Activated T-helper 1 cell treated with anti-CD3 and anti-CD28 coated beads, Interleukin-12 subunit alpha, Interleukin-12 subunit beta, Interleukin-2, Interleukin-4 antibody, amounts not matched to agents 30 ng/mL and 10 ng/mL and 1 ng/mL, durations not matched to agents 14 hours and 24 hours and 36 hours (primary cell): Measurements from ENCODE around the gene MOG. TPM values are rescaled to one million over a fixed set of nuclear protein-coding genes. Genes with fewer than 3 reads are reported as not detected.

ENCODE experiments used
- DNase-seq: peaks from one replicate; pipeline ENCODE4 v3.0.0; 2021; ENCODE audit warnings: low spot score
- H3K27ac Mint-ChIP-seq: one replicate; pipeline ENCODE4 v1.8.0; 2021; ENCODE audit warnings: mild to moderate bottlenecking, mixed read lengths
- H3K27me3 Mint-ChIP-seq: one replicate; pipeline ENCODE4 v1.8.0; 2022; ENCODE audit warnings: mild to moderate bottlenecking, moderate library complexity, mixed read lengths; ENCODE audit not compliant: insufficient read depth
- H3K36me3 Mint-ChIP-seq: one replicate; pipeline ENCODE4 v1.8.0; 2021; ENCODE audit warnings: low read depth, mixed read lengths
- H3K4me1 Mint-ChIP-seq: one replicate; pipeline ENCODE4 v1.8.0; 2021; ENCODE audit warnings: low read depth, mixed read lengths
- H3K4me3 Mint-ChIP-seq: one replicate; pipeline ENCODE4 v1.8.0; 2021; ENCODE audit warnings: mild to moderate bottlenecking, moderate library complexity, mixed read lengths
- H3K9me3 Mint-ChIP-seq: one replicate; pipeline ENCODE4 v1.8.0; 2021; ENCODE audit warnings: mixed read lengths
- intact Hi-C: fragments of 100-400 bp; cut with micrococcal nuclease; formaldehyde crosslinking; loops from one replicate; pipeline ENCODE4 v1.15.1; 2024
- total RNA-seq: library from RNA; stranded (reverse); gene quantifications from 2 replicates; pipeline ENCODE4 v1.2.3, GENCODE V29; 2022

The MOG gene
- not detected in 2 replicates for total RNA-seq

DNA sequence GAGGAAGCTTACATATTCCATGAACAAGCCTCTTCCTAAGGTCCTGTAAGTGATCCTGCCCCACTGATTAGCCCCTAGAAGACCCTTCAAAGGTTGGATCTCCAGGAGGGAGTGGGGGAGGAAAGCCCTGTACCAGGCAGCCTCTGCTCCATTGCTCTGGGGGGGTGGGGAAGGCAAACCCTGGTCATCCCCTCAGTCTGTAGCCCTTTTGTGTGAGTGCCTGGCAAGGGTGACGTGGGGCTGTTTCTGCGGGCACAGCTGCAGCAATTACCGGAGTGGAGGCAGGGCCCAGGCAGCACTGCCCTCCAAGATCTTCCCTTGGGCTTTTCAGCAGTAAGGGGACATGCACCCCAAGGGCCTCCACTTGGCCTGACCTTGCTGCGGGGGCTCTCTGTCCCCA, at the start of gene MOG:
MOG (plus strand) TSS at position 295 of the 400 bp plus-strand sequence. CDS start 118 bp downstream, outside the sequence.
- Mint-ChIP-seq H3K4me1 (peaks cover 4% of the 10 kb centered on the region), H3K27ac (no peak within 1 kb of the TSS), H3K4me3 (no peak within 1 kb of the TSS), H3K9me3 (no peaks in the 10 kb centered on the region), H3K27me3 (peaks cover 30% of the 10 kb centered on the region), H3K36me3 (no peaks in the 10 kb centered on the region)
- DNase-seq, result no peak
- intact Hi-C loops, result no loop called here

DNA sequence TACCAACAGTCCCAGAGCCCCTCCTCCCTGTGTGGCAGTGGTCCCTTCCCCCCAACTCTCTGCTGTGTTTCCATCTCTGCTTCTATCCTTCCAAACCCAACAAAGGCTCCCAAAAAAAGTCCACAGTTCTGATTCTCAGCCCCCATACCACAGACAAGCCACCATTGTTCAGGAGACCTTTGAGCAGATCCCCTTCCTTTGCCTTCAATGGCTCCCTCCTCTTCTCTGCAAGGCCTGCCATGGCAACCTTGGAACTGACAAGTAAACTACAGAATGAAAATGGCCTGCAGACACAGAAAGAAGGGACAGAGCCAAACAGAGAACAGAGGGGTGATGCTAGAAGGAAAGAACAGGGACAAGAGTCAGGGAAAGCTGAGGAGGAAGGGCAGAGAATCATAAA, 48.8 kb upstream of the MOG start:
- H3K9me3 Mint-ChIP-seq, result no peaks in the 10 kb centered on the region
- peaks cover 33% of the 10 kb centered on the region for H3K36me3 Mint-ChIP-seq
- H3K4me1 Mint-ChIP-seq, result no peaks in the 10 kb centered on the region
- H3K4me3 Mint-ChIP-seq, result no peak overlapping the region
- intact Hi-C loops, result no loop called here
- no peak for DNase-seq
- H3K27ac Mint-ChIP-seq, result no peak overlapping the region
- no peaks in the 10 kb centered on the region for H3K27me3 Mint-ChIP-seq

DNA sequence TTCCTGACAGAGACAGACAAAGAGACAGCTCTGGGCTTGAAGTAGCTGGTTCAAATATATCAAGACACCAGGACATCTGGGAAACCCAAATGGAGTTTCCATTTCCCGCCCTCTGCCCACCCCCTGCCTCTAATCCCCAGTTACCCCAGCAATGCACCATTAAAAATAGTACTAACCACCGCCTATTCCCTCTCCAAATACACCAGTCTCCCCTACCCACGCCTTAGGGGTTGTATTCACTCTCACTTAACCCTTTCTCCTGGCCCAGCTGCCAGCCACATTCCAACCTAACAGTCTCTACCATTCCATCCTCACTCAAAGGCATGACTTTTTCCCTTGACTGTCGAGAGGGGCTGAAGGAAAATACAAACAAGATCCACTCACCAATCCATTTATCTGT, 46.4 kb upstream of the MOG start:
- Mint-ChIP-seq H3K27ac (no peak overlapping the region), H3K4me1 (no peaks in the 10 kb centered on the region), H3K27me3 (no peaks in the 10 kb centered on the region), H3K4me3 (no peak overlapping the region), H3K36me3 (peaks cover 32% of the 10 kb centered on the region), H3K9me3 (no peaks in the 10 kb centered on the region)
- intact Hi-C loops, result no loop called here
- DNase-seq, result no peak

DNA sequence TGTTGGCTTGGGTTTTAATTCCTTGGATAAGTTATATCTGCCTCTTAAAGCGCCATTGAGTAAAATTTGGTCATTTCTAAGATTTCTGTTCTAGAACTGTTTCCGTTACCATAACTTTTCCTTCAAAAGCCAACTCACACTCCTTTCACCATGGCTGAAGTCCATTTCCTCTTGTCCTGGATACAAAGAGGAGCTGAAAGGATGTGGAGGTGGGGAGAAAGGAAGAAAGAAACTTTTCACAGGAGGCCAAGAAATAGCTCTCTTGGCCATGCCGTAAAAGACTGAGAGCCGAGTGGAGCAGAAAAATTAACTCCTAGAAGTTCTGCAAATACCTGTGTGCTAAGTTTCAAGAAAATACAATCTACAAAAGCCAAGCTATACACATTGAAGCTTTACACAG, 45.5 kb upstream of the MOG start:
- intact Hi-C loops, result no loop called here
- no peak for DNase-seq
- Mint-ChIP-seq H3K4me1 (no peaks in the 10 kb centered on the region), H3K36me3 (peaks cover 28% of the 10 kb centered on the region), H3K9me3 (no peaks in the 10 kb centered on the region), H3K27me3 (no peaks in the 10 kb centered on the region), H3K4me3 (no peak overlapping the region), H3K27ac (no peak overlapping the region)

- Mint-ChIP-seq H3K27me3 (no peaks in the 10 kb centered on the region), H3K9me3 (no peaks in the 10 kb centered on the region), H3K4me3 (no peak overlapping the region), H3K27ac (no peak overlapping the region), H3K36me3 (peaks cover 28% of the 10 kb centered on the region), H3K4me1 (no peaks in the 10 kb centered on the region)
- DNase-seq, result no peak
- intact Hi-C loops, result no loop called here
Measured at GRCh38 chr6:29617782-29618554, 38.9 kb upstream of the MOG start.

DNA sequence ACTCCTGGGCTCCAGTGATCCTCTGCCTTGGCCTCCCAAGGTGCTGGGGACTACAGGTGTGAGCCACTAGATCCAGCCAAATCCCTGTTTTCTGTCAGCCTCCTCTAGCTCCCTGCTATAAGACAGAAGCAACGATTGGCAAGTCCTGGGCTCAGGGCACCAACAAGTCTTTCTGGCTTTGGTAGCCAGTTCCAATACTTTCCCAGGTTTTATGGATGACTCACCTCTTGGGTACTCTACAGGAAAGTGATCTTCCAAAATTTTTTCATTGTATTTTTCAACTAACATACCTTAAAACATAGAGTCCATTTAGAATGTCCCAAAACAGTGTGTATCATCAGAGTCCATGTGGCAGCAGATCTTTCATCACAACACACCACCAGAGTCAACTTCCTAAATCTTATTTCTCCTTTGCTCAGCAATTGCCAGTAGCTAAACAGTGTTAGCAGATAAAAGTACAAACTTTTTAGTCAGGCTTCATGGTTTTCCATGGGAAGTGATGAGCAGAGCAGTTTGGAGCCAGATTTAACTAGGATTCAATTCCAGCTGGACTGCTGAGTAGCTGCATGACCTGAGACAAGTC, 37.2 kb upstream of the MOG start:
- H3K9me3 Mint-ChIP-seq, result no peaks in the 10 kb centered on the region
- DNase-seq, result no peak
- H3K4me3 Mint-ChIP-seq, result no peak overlapping the region
- peaks cover 22% of the 10 kb centered on the region for H3K36me3 Mint-ChIP-seq
- H3K27ac Mint-ChIP-seq, result no peak overlapping the region
- peaks cover 2% of the 10 kb centered on the region for H3K27me3 Mint-ChIP-seq
- intact Hi-C loops, result no loop called here
- no peaks in the 10 kb centered on the region for H3K4me1 Mint-ChIP-seq

- DNase-seq, result no peak
- Mint-ChIP-seq H3K27ac (no peak overlapping the region), H3K27me3 (peaks cover 2% of the 10 kb centered on the region), H3K4me1 (no peaks in the 10 kb centered on the region), H3K4me3 (no peak overlapping the region), H3K36me3 (peaks cover 22% of the 10 kb centered on the region), H3K9me3 (no peaks in the 10 kb centered on the region)
- intact Hi-C loops, result no loop called here
Measured at GRCh38 chr6:29620630-29621029, 36.3 kb upstream of the MOG start.

DNA sequence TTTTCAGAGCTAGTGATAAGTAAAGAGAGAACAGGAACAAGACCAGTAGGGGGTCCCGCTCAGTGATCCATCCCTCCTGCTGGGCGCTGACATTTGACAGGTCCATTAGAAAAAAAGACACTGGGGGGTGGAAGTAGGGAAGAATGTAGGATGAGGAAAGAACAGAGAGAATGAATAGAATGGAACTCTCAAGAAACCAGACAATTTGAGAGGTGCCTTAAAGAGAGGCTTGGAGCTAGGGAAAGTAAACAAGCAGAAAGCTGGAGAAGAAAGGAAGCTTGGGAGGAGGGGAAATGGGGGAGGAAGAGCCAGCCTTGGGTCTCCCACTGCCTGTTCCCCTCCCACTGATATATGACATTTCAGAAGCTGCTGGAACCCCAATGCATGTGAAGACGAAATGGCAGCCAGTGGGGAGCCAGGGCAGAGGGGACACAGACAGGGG, 32.4 kb upstream of the MOG start:
- no peaks in the 10 kb centered on the region for H3K9me3 Mint-ChIP-seq

DNA sequence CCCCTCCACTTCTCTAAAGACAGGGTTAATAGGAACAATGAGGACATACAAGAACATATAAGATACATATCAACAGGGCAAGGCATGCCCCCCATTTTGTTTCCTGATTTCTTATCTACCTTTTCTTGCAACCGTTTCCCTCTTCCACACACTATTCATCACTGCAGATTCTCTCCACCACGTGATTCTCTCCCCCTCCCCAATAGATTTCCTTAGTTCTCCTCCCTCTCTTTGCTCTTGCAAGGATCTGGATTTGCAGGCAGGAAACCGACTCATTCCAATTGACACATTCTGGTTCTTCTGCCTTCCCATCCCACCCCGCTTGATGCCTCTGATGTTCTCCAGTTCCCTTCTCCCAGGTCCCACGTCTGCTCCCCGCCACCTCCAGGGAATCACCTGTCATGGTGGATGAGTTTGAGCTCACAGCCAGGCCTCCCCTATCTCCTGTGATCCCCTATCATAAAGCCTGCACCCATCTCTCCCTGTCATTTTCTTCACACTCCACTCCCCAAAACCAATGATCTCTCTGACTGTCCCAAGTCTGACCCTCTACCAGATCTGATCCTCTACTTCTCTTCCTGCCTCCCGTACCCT, 31.5 kb upstream of the MOG start:
- intact Hi-C loops, result no loop called here
- DNase-seq, result no peak
- Mint-ChIP-seq H3K27me3 (peaks cover 18% of the 10 kb centered on the region), H3K4me1 (peaks cover 21% of the 10 kb centered on the region), H3K9me3 (no peaks in the 10 kb centered on the region), H3K27ac (no peak overlapping the region), H3K36me3 (peaks cover 15% of the 10 kb centered on the region), H3K4me3 (no peak overlapping the region)

More for the DNA sequence above, 32.4 kb upstream of the MOG start:
- Mint-ChIP-seq H3K4me3 (no peak overlapping the region), H3K36me3 (peaks cover 16% of the 10 kb centered on the region), H3K27me3 (peaks cover 14% of the 10 kb centered on the region), H3K4me1 (peaks cover 15% of the 10 kb centered on the region), H3K27ac (no peak overlapping the region)
- DNase-seq, result no peak
- intact Hi-C loops, result no loop called here

GRCh38 chr6:29626948-29627754, 29.7 kb upstream of the MOG start:
- peaks cover 15% of the 10 kb centered on the region for H3K36me3 Mint-ChIP-seq
- no peak for DNase-seq
- no peak overlapping the region for H3K27ac Mint-ChIP-seq
- H3K4me1 Mint-ChIP-seq, result peaks cover 37% of the 10 kb centered on the region
- peaks cover 28% of the 10 kb centered on the region for H3K27me3 Mint-ChIP-seq
- H3K9me3 Mint-ChIP-seq, result no peaks in the 10 kb centered on the region
- H3K4me3 Mint-ChIP-seq, result peak overlapping the region; percentile 43
- intact Hi-C loops, result no loop called here

- Mint-ChIP-seq H3K4me1 (peaks cover 38% of the 10 kb centered on the region), H3K4me3 (peak overlapping the region; percentile 90), H3K36me3 (peaks cover 13% of the 10 kb centered on the region), H3K9me3 (no peaks in the 10 kb centered on the region), H3K27me3 (peaks cover 28% of the 10 kb centered on the region), H3K27ac (peak overlapping the region; percentile 70)
- intact Hi-C loops, result no loop called here
- DNase-seq, result no peak
Measured at GRCh38 chr6:29627755-29628418, 29.0 kb upstream of the MOG start.

GRCh38 chr6:29628419-29629281, 28.2 kb upstream of the MOG start:
- H3K36me3 Mint-ChIP-seq, result peaks cover 10% of the 10 kb centered on the region
- H3K27me3 Mint-ChIP-seq, result peaks cover 29% of the 10 kb centered on the region
- H3K4me1 Mint-ChIP-seq, result peaks cover 43% of the 10 kb centered on the region
- no peaks in the 10 kb centered on the region for H3K9me3 Mint-ChIP-seq
- H3K27ac Mint-ChIP-seq, result peak overlapping the region; percentile 70
- DNase-seq, result peak; percentile 25
- intact Hi-C loops, result no loop called here
- H3K4me3 Mint-ChIP-seq, result peak overlapping the region; percentile 90
